ENCODE measurements around the gene MFSD12. TPM values are rescaled to one million over a fixed set of nuclear protein-coding genes. Genes with fewer than 3 reads are reported as not detected.
"Not testable (repeated sequence)": the region's sequence is repeated elsewhere in the genome, so short reads cannot be mapped to it uniquely, and the experiment has no call there.

Gene MFSD12
- total RNA-seq, 1 donor from 2014 or later: 46.3 TPM

GRCh38 chr19:3589439-3589838, 32.1 kb upstream of the MFSD12 start:
- peaks cover 1% of the 10 kb centered on the region for H3K27me3 ChIP-seq (ENCODE audit: control insufficient read depth, insufficient read depth, low read length)
- no peak overlapping the region for H3K4me3 ChIP-seq (ENCODE audit: low read depth, low read length)
- TF ChIP-seq CTCF (IDR thresholded peaks at IDR 0.05; ENCODE audit: insufficient read depth, low read length, severe bottlenecking): no peak
- FAIRE-seq (no peak), DNase-seq (ENCODE audit: low read depth) (no peak)
- H3K36me3 ChIP-seq (ENCODE audit: control insufficient read depth, insufficient read depth, low read length): no peaks in the 10 kb centered on the region

GRCh38 chr19:3586707-3587346, 29.4 kb upstream of the MFSD12 start:
- Histone ChIP-seq H3K4me3 (ENCODE audit: low read depth, low read length) (no peak overlapping the region), H3K27me3 (ENCODE audit: control insufficient read depth, insufficient read depth, low read length) (no peaks in the 10 kb centered on the region), H3K36me3 (ENCODE audit: control insufficient read depth, insufficient read depth, low read length) (no peaks in the 10 kb centered on the region)
- FAIRE-seq (no peak), DNase-seq (ENCODE audit: low read depth) (no peak)
- TF ChIP-seq CTCF (IDR thresholded peaks at IDR 0.05; ENCODE audit: insufficient read depth, low read length, severe bottlenecking): no peak

GRCh38 chr19:3586127-3586626, 28.8 kb upstream of the MFSD12 start:
- H3K4me3 ChIP-seq (ENCODE audit: low read depth, low read length): no peak overlapping the region
- DNase-seq (ENCODE audit: low read depth) (no peak), FAIRE-seq (no peak)
- no peaks in the 10 kb centered on the region for H3K27me3 ChIP-seq (ENCODE audit: control insufficient read depth, insufficient read depth, low read length)
- H3K36me3 ChIP-seq (ENCODE audit: control insufficient read depth, insufficient read depth, low read length): no peaks in the 10 kb centered on the region
- TF ChIP-seq CTCF (IDR thresholded peaks at IDR 0.05; ENCODE audit: insufficient read depth, low read length, severe bottlenecking): peak; percentile 40

GRCh38 chr19:3585301-3586126, 28.1 kb upstream of the MFSD12 start, which contains the start of gene GIPC3:
TSS of gene GIPC3 (plus strand) at chr19:3585478. CDS start at chr19:3585598, 120 bp downstream.
- no peaks in the 10 kb centered on the region for H3K36me3 ChIP-seq (ENCODE audit: control insufficient read depth, insufficient read depth, low read length)
- TF ChIP-seq CTCF (IDR thresholded peaks at IDR 0.05; ENCODE audit: insufficient read depth, low read length, severe bottlenecking): no peak
- FAIRE-seq (no peak), DNase-seq (ENCODE audit: low read depth) (no peak)
- H3K27me3 ChIP-seq (ENCODE audit: control insufficient read depth, insufficient read depth, low read length): no peaks in the 10 kb centered on the region
- no peak within 1 kb of the TSS for H3K4me3 ChIP-seq (ENCODE audit: low read depth, low read length)

GRCh38 chr19:3584036-3584802, 26.8 kb upstream of the MFSD12 start:
- not testable (repeated sequence) for H3K36me3 ChIP-seq (ENCODE audit: control insufficient read depth, insufficient read depth, low read length); DNase-seq (ENCODE audit: low read depth); FAIRE-seq; H3K4me3 ChIP-seq (ENCODE audit: low read depth, low read length); H3K27me3 ChIP-seq (ENCODE audit: control insufficient read depth, insufficient read depth, low read length)

- not testable (repeated sequence) for H3K4me3 ChIP-seq (ENCODE audit: low read depth, low read length); DNase-seq (ENCODE audit: low read depth); FAIRE-seq; H3K27me3 ChIP-seq (ENCODE audit: control insufficient read depth, insufficient read depth, low read length); H3K36me3 ChIP-seq (ENCODE audit: control insufficient read depth, insufficient read depth, low read length)
These were observed 24.4 kb upstream of the MFSD12 start for GRCh38 chr19:3581792-3582191.
